HG03521 (cell line): ENCODE measurements around the gene DOK6.
A peak's percentile ranks its signal among the peaks of the same experiment; 100 is the strongest.

ENCODE experiments used
- ATAC-seq: cut with Tn5 transposase; IDR thresholded peaks from one replicate; pipeline ENCODE4 v1.9.1; 2021; ENCODE audit warnings: mild to moderate bottlenecking, moderate library complexity; ENCODE audit not compliant: unreplicated experiment

DOK6 gene

GRCh38 chr18:69895066-69896047 is 494.7 kb downstream of the DOK6 start:
- ATAC-seq: no peak

- peak; percentile 40 for ATAC-seq
Observed at GRCh38 chr18:69897397-69898108, 496.9 kb downstream of the DOK6 start.

- ATAC-seq: peak; percentile 30
Observed at GRCh38 chr18:69898241-69898861, 497.7 kb downstream of the DOK6 start.
